Measurements from ENCODE around the gene SLC27A6.

- TF ChIP-seq CTCF (optimal IDR thresholded peaks at IDR 0.05 in 1 of 3, IDR thresholded peaks at IDR 0.05 in 1 of 3, conservative IDR thresholded peaks at IDR 0.05 in 1 of 3; ENCODE audit: extremely low read depth in 1 of 3, insufficient read depth in 2 of 3, low read length in 3 of 3) (no peak), EZH2 (IDR thresholded peaks at IDR 0.05; ENCODE audit: low read length) (no peak)
These were observed 3.1 kb upstream of the SLC27A6 start for GRCh38 chr5:128962211-128962610.
